Central memory CD8-positive, alpha-beta T cell (primary cell): Measurements from ENCODE around the gene PARVB.
"Not testable (repeated sequence)": the region's sequence is repeated elsewhere in the genome, so short reads cannot be mapped to it uniquely, and the experiment has no call there.

ENCODE experiments used
- ATAC-seq: fragments of 150-1000 bp; cut with Tn5 transposase; replicated peaks from 2 replicates; pipeline ENCODE4 v1.10.0; 2022; ENCODE audit warnings: mild to moderate bottlenecking, moderate FRiP score, moderate number of reproducible peaks; ENCODE audit not compliant: poor library complexity, severe bottlenecking; ENCODE audit errors: extremely low read depth
- DNase-seq, 2 donors: peaks; one replicate each; pipeline ENCODE4 v3.0.0; 2021; ENCODE audit warnings: low spot score in 2 of 2
- H3K27ac Mint-ChIP-seq: one replicate; pipeline ENCODE4 v1.8.0; 2022; ENCODE audit warnings: low read depth, mild to moderate bottlenecking, moderate library complexity, mixed read lengths
- H3K27me3 Mint-ChIP-seq: one replicate; pipeline ENCODE4 v1.8.0; 2022; ENCODE audit warnings: mixed read lengths
- H3K36me3 Mint-ChIP-seq: one replicate; pipeline ENCODE4 v1.8.0; 2022; ENCODE audit warnings: mild to moderate bottlenecking, moderate library complexity, mixed read lengths; ENCODE audit not compliant: insufficient read depth
- H3K4me1 Mint-ChIP-seq: one replicate; pipeline ENCODE4 v1.8.0; 2022; ENCODE audit warnings: mixed read lengths
- H3K4me3 Mint-ChIP-seq: one replicate; pipeline ENCODE4 v1.8.0; 2022; ENCODE audit warnings: mild to moderate bottlenecking, moderate library complexity, mixed read lengths
- H3K9me3 Mint-ChIP-seq: one replicate; pipeline ENCODE4 v1.8.0; 2022; ENCODE audit warnings: mixed read lengths

PARVB gene

DNA sequence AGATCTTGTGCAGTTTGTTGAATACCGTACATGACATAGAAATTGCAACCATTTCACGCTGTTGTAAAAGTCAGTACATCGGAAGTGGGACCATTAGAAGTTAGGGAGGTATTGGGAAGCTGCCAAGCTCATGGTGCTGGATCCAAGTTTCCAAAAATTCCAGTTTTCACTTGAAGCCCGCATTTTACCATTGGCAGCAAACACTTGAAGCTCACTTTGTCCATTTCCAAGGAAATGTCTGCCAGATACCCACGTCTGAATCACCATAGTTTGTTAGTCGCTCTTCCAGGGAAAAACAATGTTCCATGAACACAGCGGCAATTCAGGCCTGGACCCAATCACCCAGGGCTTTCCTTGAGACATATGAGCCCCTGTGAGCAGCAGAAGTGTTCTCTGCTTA lies 22.6 kb upstream of the PARVB start:
- H3K4me3 Mint-ChIP-seq, result no peak overlapping the region
- no peaks in the 10 kb centered on the region for H3K27me3 Mint-ChIP-seq
- DNase-seq (no peak), ATAC-seq (no peak)
- no peaks in the 10 kb centered on the region for H3K9me3 Mint-ChIP-seq
- H3K27ac Mint-ChIP-seq, result no peak overlapping the region
- peaks cover 10% of the 10 kb centered on the region for H3K36me3 Mint-ChIP-seq
- peaks cover 7% of the 10 kb centered on the region for H3K4me1 Mint-ChIP-seq

DNA sequence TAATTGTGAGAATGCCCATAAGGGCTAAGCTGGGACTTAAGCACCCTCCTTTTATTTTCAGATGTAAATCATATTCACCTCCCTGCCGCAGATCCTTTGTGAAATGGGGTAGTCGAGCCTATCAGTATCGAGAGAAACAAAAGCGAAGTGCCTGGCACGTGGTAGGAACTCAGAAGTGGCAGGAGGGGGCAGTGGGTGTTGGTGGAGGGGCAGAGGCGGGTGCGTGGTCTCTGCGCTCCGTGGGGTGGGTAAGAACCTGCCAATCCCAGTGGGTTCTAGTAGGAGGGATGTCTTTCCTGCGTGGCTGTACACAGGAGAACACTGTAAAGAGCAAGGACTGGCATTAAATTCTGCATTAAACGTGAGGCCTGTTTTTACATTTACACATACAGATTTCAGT lies 21.8 kb upstream of the PARVB start:
- Mint-ChIP-seq H3K9me3 (no peaks in the 10 kb centered on the region), H3K4me3 (no peak overlapping the region), H3K27ac (no peak overlapping the region), H3K36me3 (peaks cover 9% of the 10 kb centered on the region), H3K4me1 (no peaks in the 10 kb centered on the region), H3K27me3 (no peaks in the 10 kb centered on the region)
- no peak for ATAC-seq
- no peak for DNase-seq

GRCh38 chr22:44002997-44003396 lies 21.1 kb upstream of the PARVB start:
- Mint-ChIP-seq H3K36me3 (peaks cover 9% of the 10 kb centered on the region), H3K27ac (no peak overlapping the region), H3K9me3 (no peaks in the 10 kb centered on the region), H3K27me3 (no peaks in the 10 kb centered on the region), H3K4me1 (no peaks in the 10 kb centered on the region), H3K4me3 (no peak overlapping the region)
- DNase-seq (no peak), ATAC-seq (no peak)

GRCh38 chr22:44003405-44004103 lies 20.5 kb upstream of the PARVB start:
- no peaks in the 10 kb centered on the region for H3K4me1 Mint-ChIP-seq
- ATAC-seq (no peak), DNase-seq (no peak)
- H3K36me3 Mint-ChIP-seq, result peaks cover 5% of the 10 kb centered on the region
- no peaks in the 10 kb centered on the region for H3K9me3 Mint-ChIP-seq
- no peak overlapping the region for H3K27ac Mint-ChIP-seq
- no peak overlapping the region for H3K4me3 Mint-ChIP-seq
- H3K27me3 Mint-ChIP-seq, result no peaks in the 10 kb centered on the region

GRCh38 chr22:44004104-44004460 lies 20.0 kb upstream of the PARVB start:
- H3K9me3 Mint-ChIP-seq, result no peaks in the 10 kb centered on the region
- ATAC-seq (no peak), DNase-seq (no peak)
- no peaks in the 10 kb centered on the region for H3K27me3 Mint-ChIP-seq
- peaks cover 5% of the 10 kb centered on the region for H3K36me3 Mint-ChIP-seq
- no peak overlapping the region for H3K27ac Mint-ChIP-seq
- H3K4me3 Mint-ChIP-seq, result no peak overlapping the region
- no peaks in the 10 kb centered on the region for H3K4me1 Mint-ChIP-seq

GRCh38 chr22:44005524-44005923 lies 18.6 kb upstream of the PARVB start:
- ATAC-seq, result no peak

DNA sequence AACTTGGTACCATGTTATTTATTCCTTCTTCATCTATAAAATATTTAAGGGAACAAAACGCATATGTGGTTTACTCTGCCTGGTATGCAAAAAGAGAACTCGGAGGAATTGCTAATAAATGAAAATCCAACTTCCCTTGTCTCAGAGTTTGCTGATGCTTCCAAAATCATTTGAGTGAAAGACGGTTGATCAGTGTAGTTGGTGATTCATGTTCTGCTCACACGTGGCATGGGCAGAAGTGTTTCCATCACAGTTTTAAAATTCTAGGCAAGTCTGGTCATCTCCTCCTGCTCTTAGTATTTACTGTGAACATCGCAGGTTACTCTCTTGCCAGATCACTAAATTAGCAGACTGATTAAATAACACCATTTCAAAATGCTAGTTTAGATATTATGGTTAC lies 11.9 kb upstream of the PARVB start:
- H3K9me3 Mint-ChIP-seq, result no peaks in the 10 kb centered on the region
- H3K27me3 Mint-ChIP-seq, result no peaks in the 10 kb centered on the region
- H3K4me3 Mint-ChIP-seq, result no peak overlapping the region
- ATAC-seq, result no peak
- peaks cover 1% of the 10 kb centered on the region for H3K36me3 Mint-ChIP-seq
- no peak overlapping the region for H3K27ac Mint-ChIP-seq
- DNase-seq, result no peak
- no peaks in the 10 kb centered on the region for H3K4me1 Mint-ChIP-seq

More at GRCh38 chr22:44005524-44005923, 18.6 kb upstream of the PARVB start:
- Mint-ChIP-seq H3K27ac (no peak overlapping the region), H3K4me1 (no peaks in the 10 kb centered on the region), H3K9me3 (no peaks in the 10 kb centered on the region), H3K27me3 (no peaks in the 10 kb centered on the region), H3K4me3 (no peak overlapping the region), H3K36me3 (peaks cover 1% of the 10 kb centered on the region)
- DNase-seq, result no peak

DNA sequence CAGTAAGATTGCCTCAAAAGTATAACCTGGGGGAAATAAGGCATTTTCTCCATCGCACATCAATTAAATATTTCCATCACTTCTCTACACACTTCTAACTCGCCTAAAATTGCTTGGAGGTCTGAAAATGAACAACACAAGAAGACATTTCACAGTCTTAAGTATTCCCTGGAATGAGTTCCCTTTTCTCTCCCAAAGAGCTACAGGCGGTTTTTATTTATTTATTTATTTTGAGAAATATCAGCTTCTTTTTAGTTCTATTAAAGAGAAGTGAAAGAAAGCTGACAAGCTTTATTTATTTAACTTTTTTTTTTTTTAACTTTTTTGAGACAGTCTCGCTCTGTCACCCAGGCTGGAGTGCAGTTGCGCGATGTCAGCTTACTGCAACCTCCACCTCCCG lies 11.5 kb upstream of the PARVB start:
- no peak overlapping the region for H3K4me3 Mint-ChIP-seq

GRCh38 chr22:44014241-44014640 lies 9.9 kb upstream of the PARVB start:
- Mint-ChIP-seq H3K27ac (no peak overlapping the region), H3K27me3 (no peaks in the 10 kb centered on the region), H3K9me3 (no peaks in the 10 kb centered on the region), H3K36me3 (peaks cover 1% of the 10 kb centered on the region), H3K4me3 (no peak overlapping the region), H3K4me1 (no peaks in the 10 kb centered on the region)
- DNase-seq (no peak), ATAC-seq (no peak)

More for the DNA sequence above, 11.5 kb upstream of the PARVB start:
- H3K36me3 Mint-ChIP-seq, result peaks cover 1% of the 10 kb centered on the region
- no peak overlapping the region for H3K27ac Mint-ChIP-seq
- no peak for DNase-seq
- H3K27me3 Mint-ChIP-seq, result no peaks in the 10 kb centered on the region
- no peaks in the 10 kb centered on the region for H3K4me1 Mint-ChIP-seq
- no peaks in the 10 kb centered on the region for H3K9me3 Mint-ChIP-seq
- ATAC-seq, result no peak

DNA sequence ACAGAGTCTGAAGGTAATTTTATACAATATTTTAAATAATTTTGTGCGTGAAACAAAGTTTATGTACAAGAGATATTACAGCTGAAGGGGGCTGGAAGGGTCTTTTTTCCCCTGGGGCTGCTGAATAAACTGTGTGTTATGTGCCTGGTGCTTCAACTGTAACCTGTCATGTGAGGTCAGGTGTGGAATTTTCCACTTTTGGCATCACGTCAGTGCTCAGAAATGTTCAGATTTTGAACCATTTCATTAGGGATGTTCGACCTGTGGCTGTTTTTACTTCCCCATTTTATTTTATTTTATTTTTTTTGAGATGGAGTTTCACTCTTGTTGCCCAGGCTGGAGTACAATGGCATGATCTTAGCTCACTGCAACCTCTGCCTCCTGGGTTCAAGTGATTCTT lies 7.5 kb upstream of the PARVB start:
- H3K27me3 Mint-ChIP-seq, H3K4me1 Mint-ChIP-seq, DNase-seq, H3K27ac Mint-ChIP-seq, H3K36me3 Mint-ChIP-seq, ATAC-seq, H3K4me3 Mint-ChIP-seq, H3K9me3 Mint-ChIP-seq: not testable (repeated sequence)

- peaks cover 2% of the 10 kb centered on the region for H3K4me1 Mint-ChIP-seq
- no peak for DNase-seq
These were observed 5.5 kb upstream of the PARVB start for GRCh38 chr22:44018594-44018993.

DNA sequence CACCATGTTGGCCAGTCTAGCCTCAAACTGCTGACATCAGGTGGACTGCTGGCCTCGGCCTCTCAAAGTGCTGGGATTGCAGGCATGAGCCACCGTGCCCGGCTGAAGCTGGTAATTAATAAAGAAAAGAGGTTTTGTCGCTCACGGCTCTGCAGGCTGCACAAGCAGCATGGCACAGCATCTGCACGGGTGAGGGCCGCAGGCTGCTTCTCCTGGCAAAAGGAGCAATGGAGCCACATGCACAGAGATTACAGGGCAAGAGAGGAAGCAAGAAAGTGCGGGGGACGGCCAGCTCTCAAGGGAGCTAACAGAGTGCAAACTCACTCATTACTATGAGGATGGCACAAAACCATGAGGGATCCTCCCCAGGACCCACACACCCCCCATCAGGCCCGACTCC lies 4.7 kb upstream of the PARVB start:
- Mint-ChIP-seq H3K27ac (no peak overlapping the region), H3K4me3 (no peak overlapping the region)

More at GRCh38 chr22:44018594-44018993, 5.5 kb upstream of the PARVB start:
- no peak for ATAC-seq
- Mint-ChIP-seq H3K4me3 (no peak overlapping the region), H3K9me3 (no peaks in the 10 kb centered on the region), H3K27me3 (no peaks in the 10 kb centered on the region), H3K36me3 (peaks cover 1% of the 10 kb centered on the region), H3K27ac (no peak overlapping the region)

DNA sequence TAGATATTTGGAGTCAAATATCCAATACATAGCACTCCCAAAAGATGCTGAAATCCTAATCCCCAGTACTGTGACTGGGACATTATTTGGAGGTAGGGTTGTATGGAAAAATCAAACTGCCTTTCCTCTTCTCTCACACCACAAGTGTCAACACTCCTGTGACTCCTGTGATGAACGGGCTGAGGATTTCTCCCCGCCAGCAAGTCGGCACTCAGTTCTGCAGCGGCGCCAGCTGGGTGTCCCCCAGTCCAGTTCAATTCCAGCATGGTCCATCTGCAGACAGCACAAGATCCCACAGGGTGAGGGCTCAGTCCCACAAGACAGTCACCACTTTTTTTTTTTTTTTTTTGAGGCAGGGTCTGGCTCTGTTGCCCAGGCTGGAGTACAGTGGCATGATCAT lies 4.3 kb upstream of the PARVB start:
- DNase-seq (no peak), ATAC-seq (no peak)
- peaks cover 7% of the 10 kb centered on the region for H3K4me1 Mint-ChIP-seq
- no peak overlapping the region for H3K4me3 Mint-ChIP-seq
- H3K36me3 Mint-ChIP-seq, result peaks cover 1% of the 10 kb centered on the region
- no peaks in the 10 kb centered on the region for H3K9me3 Mint-ChIP-seq
- H3K27me3 Mint-ChIP-seq, result no peaks in the 10 kb centered on the region
- H3K27ac Mint-ChIP-seq, result no peak overlapping the region

More for the DNA sequence above, 4.7 kb upstream of the PARVB start:
- H3K36me3 Mint-ChIP-seq, result peaks cover 1% of the 10 kb centered on the region
- peaks cover 6% of the 10 kb centered on the region for H3K4me1 Mint-ChIP-seq
- no peaks in the 10 kb centered on the region for H3K27me3 Mint-ChIP-seq
- H3K9me3 Mint-ChIP-seq, result no peaks in the 10 kb centered on the region
- no peak for ATAC-seq
- no peak for DNase-seq
